GM12874 (cell line): ENCODE results near the gene SYCP2L.

Experiments
- TF ChIP-seq, protein P1 (sequence below): IDR thresholded peaks from 2 replicates; pipeline ENCODE4 v1.5.1; 2011; ENCODE audit warnings: low read depth, mild to moderate bottlenecking, control low read depth, low read length, moderate library complexity; ENCODE audit not compliant: insufficient read depth

Gene SYCP2L

DNA sequence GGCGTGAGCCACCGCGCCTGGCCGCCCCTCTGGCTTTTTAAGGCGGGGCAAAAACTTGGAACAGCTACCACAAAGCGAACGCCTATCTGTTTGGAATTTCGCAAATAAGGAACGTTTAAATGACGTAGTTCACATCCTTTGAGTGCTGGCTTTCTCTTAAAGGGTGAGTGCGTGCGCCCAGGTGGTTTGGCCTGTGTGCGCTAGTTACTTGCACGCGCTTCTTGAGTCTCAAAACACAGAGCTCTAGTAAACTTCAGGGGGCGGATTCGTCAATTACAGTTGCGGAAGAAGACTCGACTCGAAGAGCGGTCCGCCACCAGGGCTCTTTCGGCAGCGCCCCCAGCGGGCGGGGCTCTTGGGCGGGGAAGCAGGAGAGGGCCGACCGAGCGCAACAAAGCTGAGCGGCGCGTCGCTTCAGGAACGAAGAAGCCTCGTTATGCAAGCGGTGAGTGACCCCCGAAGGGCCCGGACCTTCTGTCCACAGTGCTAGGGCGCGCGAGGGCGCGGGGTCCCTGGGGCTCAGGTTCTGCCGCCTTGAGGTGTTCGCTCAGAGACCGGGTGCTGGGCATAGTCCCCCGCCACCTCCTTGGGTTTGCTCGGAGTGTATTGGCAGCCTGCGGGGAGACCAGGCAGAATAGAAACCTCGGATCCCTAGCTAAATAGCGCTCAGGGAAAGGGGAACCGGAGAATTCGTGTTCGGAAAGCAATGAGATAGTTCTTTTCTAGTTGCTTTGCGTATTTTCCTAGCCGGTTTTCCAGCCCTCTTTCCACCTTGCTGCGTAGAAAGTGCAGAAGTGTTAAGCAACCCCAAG is at the start of gene SYCP2L:
Gene SYCP2L (plus strand): TSS at position 362 of the 812 bp plus-strand sequence. CDS start 75 bp downstream, at position 437.
- TF ChIP-seq, protein P1, sequence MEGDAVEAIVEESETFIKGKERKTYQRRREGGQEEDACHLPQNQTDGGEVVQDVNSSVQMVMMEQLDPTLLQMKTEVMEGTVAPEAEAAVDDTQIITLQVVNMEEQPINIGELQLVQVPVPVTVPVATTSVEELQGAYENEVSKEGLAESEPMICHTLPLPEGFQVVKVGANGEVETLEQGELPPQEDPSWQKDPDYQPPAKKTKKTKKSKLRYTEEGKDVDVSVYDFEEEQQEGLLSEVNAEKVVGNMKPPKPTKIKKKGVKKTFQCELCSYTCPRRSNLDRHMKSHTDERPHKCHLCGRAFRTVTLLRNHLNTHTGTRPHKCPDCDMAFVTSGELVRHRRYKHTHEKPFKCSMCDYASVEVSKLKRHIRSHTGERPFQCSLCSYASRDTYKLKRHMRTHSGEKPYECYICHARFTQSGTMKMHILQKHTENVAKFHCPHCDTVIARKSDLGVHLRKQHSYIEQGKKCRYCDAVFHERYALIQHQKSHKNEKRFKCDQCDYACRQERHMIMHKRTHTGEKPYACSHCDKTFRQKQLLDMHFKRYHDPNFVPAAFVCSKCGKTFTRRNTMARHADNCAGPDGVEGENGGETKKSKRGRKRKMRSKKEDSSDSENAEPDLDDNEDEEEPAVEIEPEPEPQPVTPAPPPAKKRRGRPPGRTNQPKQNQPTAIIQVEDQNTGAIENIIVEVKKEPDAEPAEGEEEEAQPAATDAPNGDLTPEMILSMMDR, result peak; percentile 69

DNA sequence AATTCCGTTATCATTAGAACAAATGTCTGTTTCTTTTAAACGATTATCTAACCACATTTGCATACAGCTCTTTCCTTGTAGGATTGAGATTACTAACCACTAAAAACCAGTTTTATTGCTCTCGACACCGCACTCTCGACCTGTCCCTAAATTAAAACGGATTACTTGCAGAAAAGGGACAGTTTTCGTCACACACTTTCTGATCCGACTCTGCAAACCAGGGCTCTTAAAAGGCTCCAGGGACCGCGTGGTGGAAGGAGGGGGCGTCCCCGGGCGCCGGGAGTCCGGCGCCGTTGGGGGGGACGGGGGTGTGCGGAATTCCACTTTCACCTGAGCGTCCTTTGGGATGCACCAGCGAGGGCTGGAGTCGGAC is 49.2 kb upstream of the SYCP2L start:
- TF ChIP-seq, protein P1, result no peak

DNA sequence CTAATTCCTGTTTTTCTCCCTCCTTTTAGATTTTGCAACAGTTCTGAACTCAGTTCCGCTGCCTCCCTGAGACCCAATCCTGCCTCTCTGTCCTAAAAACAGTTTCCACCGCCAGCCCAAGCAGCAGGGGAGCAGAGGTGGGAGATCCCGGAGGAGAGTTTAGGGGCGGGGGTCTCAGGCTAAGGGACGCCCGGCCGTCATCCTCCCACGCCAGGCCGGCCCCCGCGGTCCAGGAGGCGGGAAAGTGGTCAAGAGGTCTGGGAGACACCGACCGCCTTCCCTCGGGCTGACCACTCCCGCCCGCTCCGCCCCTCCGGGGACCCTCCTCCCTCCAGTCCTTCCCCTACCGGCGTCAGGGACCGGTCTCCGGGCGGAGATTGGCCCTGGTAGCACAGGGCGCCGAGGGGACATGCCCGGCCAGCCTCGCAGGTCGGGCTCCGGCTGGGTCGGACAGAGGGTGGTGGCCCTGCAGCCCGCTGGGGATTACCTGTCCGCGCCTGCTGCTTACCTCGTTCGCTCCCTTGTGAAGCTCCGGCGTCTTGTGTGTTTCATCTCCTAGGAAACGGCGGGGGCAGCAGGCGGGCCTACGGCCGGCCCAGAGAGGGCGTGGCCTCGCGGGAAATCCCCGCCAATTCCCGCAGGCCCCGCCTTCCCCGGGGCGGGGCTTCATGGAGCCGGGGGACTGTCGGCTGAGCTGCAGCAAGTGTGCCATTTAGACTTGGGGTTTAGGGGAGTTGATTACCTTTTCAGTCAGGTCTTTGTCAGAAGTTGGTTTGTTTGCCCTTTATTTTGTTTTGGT is 48.7 kb upstream of the SYCP2L start, which contains the start of gene MAK:
Gene MAK (minus strand): TSS at position 545 of the 799 bp plus-strand sequence. CDS start 7,891 bp downstream, outside the sequence.
- TF ChIP-seq, protein P1, result no peak

DNA sequence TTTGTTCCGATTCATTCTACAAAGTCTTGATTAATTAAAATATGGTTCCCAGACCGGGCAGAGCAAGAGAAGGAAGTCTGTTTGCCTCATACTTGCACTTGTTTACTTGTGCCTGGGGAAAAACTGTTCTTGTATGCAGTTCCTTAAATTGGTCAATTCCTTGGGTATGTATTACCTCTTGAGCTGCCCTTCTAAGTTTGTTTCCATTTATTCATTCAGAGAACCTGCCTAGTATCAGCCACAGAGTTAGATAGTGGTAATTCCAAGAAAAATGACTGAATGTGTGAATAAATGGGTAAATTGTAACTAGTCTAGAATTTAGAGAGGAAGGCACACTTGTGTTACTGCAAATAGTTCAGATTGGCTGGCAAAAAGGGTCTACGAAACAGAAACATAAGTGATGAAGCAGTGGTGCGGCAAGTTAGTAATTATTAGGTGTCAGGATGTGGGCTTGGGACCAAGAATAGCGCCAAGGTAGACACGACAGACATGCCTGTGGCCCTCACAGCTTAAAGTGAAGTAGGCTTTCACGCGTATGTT is 48.0 kb upstream of the SYCP2L start:
- TF ChIP-seq, protein P1, result no peak

DNA sequence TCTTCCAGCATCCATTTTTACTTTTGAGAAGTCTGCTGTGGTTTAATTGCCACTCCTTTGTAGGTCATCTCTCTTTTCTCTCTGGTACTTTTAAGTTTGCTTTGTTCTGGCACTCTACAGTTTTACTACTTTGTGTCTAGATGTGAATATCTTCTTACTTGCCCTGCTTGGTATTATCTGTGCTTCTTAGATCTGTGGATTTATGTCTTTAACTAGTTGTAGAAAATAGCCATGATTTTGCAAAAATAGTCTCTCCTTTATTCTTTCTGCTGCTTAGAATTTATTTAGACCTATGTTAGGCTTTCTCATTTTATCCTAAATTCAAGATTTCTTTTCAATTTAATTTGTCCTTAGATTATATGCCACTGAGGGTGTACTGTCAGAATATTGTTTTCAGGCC is 43.3 kb upstream of the SYCP2L start:
- TF ChIP-seq, protein P1, result no peak

DNA sequence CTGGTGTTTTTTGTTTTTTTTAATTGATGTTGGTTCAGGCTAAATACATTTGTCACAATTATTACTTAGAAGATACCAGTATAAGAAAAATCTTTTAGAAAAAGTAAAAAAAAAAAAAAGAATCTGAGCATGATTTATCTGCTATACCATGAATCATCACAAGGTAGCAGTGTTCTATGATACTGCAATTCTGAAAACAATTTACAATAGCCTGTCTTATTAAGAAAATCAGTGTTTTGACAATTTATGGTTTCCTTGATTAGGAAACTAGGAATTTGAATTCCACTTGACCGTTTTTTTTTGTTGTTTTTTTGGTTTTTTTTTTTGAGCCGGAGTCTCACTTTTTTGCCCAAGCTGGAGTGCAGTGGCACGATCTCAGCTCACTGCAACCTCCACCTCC is 39.2 kb upstream of the SYCP2L start:
- TF ChIP-seq, protein P1, result no peak

DNA sequence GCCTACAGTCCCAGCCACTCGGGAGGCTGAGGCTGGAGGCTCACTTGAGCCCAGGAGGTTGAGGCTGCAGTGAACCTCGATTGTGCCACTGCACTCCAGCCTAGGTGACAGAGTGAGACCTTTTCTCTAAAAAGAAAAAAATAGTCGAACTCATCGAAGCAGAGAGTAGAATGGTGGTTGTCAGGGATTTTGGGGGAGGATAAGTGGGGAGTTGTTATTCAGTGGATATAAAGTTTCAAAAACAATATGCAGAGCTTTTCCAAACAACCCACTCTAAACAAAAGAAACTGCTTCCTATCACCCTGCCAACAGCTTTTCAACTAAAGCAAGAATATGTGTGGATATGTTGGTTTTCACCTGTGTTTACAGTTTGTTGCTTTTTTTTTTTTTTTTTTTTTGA is 37.0 kb upstream of the SYCP2L start:
- TF ChIP-seq, protein P1, result no peak
